ENCODE data around the gene FBXL2.
A peak's percentile ranks its signal among the peaks of the same experiment; 100 is the strongest.

- TF ChIP-seq CTCF (IDR thresholded peaks at IDR 0.05) (peak in 1 of 3 donors; percentile 13), POLR2AphosphoS5 (IDR thresholded peaks at IDR 0.05) (no peak)
These were observed 95.8 kb downstream of the FBXL2 start for GRCh38 chr3:33373082-33373437.

All from breast epithelium (tissue), 3 donors.